MM.1S (cell line): ENCODE data around the gene LEFTY1.

Source experiments
- DNase-seq: peaks from one replicate; pipeline ENCODE4 v3.0.0-alpha.2; 2015
- H2AFZ ChIP-seq: fragments of 300-600 bp; sonication (generic); 2 replicates; pipeline ENCODE4 v1.6.0; 2016; ENCODE audit warnings: antibody characterized with exemption, low read length
- H3F3A ChIP-seq: fragments of 300-600 bp; sonication (generic); 2 replicates; pipeline ENCODE4 v1.6.1; 2016; ENCODE audit warnings: mild to moderate bottlenecking, antibody characterized with exemption, low read length, moderate library complexity, mixed read lengths; ENCODE audit not compliant: insufficient read depth
- H3K27ac ChIP-seq: fragments of 300-600 bp; sonication (generic); 2 replicates; pipeline ENCODE4 v1.5.1; 2016; ENCODE audit warnings: mild to moderate bottlenecking, low read length
- H3K27me3 ChIP-seq: fragments of 300-600 bp; sonication (generic); replicated peaks from 2 replicates; pipeline ENCODE4 v1.6.0; 2016; ENCODE audit warnings: low read length; ENCODE audit not compliant: insufficient read depth
- H3K36me3 ChIP-seq: fragments of 300-600 bp; sonication (generic); replicated peaks from 2 replicates; pipeline ENCODE4 v1.6.1; 2016; ENCODE audit warnings: mild to moderate bottlenecking, low read length, mixed read lengths; ENCODE audit not compliant: insufficient read depth
- H3K4me1 ChIP-seq: fragments of 300-600 bp; sonication (generic); 2 replicates; pipeline ENCODE4 v1.6.1; 2016; ENCODE audit warnings: low read length, mixed read lengths
- H3K4me2 ChIP-seq: fragments of 300-600 bp; sonication (generic); 2 replicates; pipeline ENCODE4 v1.6.0; 2016; ENCODE audit warnings: low read depth, low read length
- H3K4me3 ChIP-seq: fragments of 300-600 bp; sonication (generic); 2 replicates; pipeline ENCODE4 v1.5.1; 2016; ENCODE audit warnings: low read length, mixed read lengths
- H3K79me2 ChIP-seq: fragments of 300-600 bp; sonication (generic); 2 replicates; pipeline ENCODE4 v1.6.1; 2016; ENCODE audit warnings: mixed run types, low read length, mixed read lengths
- H3K9ac ChIP-seq: fragments of 300-600 bp; sonication (generic); 2 replicates; pipeline ENCODE4 v1.6.1; 2016; ENCODE audit warnings: low read length, mixed read lengths
- H3K9me2 ChIP-seq: fragments of 300-600 bp; sonication (generic); replicated peaks from 2 replicates; pipeline ENCODE4 v1.6.1; 2016; ENCODE audit warnings: mild to moderate bottlenecking, low read length, mixed read lengths; ENCODE audit not compliant: insufficient read depth
- H3K9me3 ChIP-seq: fragments of 300-600 bp; sonication (generic); replicated peaks from 2 replicates; pipeline ENCODE4 v1.6.1; 2016; ENCODE audit warnings: mild to moderate bottlenecking, low read length, mixed read lengths; ENCODE audit not compliant: insufficient read depth
- H4K20me1 ChIP-seq: fragments of 300-600 bp; sonication (generic); 2 replicates; pipeline ENCODE4 v1.6.1; 2016; ENCODE audit warnings: mild to moderate bottlenecking, low read length, moderate library complexity, mixed read lengths; ENCODE audit not compliant: insufficient read depth
- EZH2 ChIP-seq: fragments of 300-600 bp; sonication (generic); optimal IDR thresholded peaks from 2 replicates; pipeline ENCODE3; 2017; ENCODE audit warnings: low read depth, mild to moderate bottlenecking, antibody characterized with exemption, low read length, mixed read lengths
- EZH2phosphoT487 ChIP-seq: fragments of 300-600 bp; sonication (generic); IDR thresholded peaks from 2 replicates; pipeline ENCODE4 v1.6.1; 2018; ENCODE audit warnings: antibody characterized with exemption, low read length
- TF ChIP-seq, protein P1 (sequence below): fragments of 300-600 bp; sonication (generic); IDR thresholded peaks from 2 replicates; pipeline ENCODE4 v1.5.1; 2016; ENCODE audit warnings: antibody characterized with exemption, low read length, mixed read lengths

Gene LEFTY1

GRCh38 chr1:225896937-225897549, 8.1 kb upstream of the LEFTY1 start:
- peak overlapping the region; percentile 73 for H3K27ac ChIP-seq
- no peaks in the 10 kb centered on the region for H3K27me3 ChIP-seq
- peak; percentile 98 for DNase-seq
- peak overlapping the region; percentile 36; the same call in 1 of the 2 replicates for H3K9ac ChIP-seq
- H3K9me2 ChIP-seq: no peaks in the 10 kb centered on the region
- peak overlapping the region; percentile 14; the same call in 1 of the 2 replicates for H3K4me3 ChIP-seq
- TF ChIP-seq, protein P1, sequence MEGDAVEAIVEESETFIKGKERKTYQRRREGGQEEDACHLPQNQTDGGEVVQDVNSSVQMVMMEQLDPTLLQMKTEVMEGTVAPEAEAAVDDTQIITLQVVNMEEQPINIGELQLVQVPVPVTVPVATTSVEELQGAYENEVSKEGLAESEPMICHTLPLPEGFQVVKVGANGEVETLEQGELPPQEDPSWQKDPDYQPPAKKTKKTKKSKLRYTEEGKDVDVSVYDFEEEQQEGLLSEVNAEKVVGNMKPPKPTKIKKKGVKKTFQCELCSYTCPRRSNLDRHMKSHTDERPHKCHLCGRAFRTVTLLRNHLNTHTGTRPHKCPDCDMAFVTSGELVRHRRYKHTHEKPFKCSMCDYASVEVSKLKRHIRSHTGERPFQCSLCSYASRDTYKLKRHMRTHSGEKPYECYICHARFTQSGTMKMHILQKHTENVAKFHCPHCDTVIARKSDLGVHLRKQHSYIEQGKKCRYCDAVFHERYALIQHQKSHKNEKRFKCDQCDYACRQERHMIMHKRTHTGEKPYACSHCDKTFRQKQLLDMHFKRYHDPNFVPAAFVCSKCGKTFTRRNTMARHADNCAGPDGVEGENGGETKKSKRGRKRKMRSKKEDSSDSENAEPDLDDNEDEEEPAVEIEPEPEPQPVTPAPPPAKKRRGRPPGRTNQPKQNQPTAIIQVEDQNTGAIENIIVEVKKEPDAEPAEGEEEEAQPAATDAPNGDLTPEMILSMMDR: peak; percentile 23; the same call in 1 of the 2 replicates
- no peak for TF ChIP-seq EZH2
- H3K4me2 ChIP-seq: peak overlapping the region; percentile 79
- H3K36me3 ChIP-seq: no peaks in the 10 kb centered on the region
- H3F3A ChIP-seq: peaks cover 20% of the 10 kb centered on the region
- no peaks in the 10 kb centered on the region for H4K20me1 ChIP-seq
- no peaks in the 10 kb centered on the region for H3K79me2 ChIP-seq
- H3K4me1 ChIP-seq: peaks cover 32% of the 10 kb centered on the region
- no peaks in the 10 kb centered on the region for H3K9me3 ChIP-seq
- H2AFZ ChIP-seq: peak overlapping the region; percentile 32; the same call in 1 of the 2 replicates

DNA sequence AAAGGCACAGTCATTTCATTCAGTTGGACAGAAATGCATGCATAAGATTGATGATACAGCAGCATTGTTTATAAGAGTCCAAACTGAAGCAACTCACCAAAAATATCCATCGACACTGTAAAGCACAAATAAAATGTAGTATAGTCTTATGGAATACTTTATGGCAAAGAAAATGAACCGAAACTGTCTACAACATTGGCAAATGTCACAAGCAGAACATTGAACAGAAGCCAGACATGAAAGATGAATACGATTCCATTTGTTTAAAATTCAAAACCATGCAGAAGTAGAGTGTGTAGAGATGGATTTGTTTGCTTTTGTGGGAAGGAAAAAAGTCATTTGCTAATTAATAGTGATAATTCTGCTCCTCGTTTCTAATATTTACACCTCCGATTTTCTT, 7.5 kb upstream of the LEFTY1 start:
- Histone ChIP-seq H3K4me1 (peaks cover 32% of the 10 kb centered on the region), H3K4me2 (peak overlapping the region; percentile 79), H3K9me3 (no peaks in the 10 kb centered on the region), H3K9ac (peak overlapping the region; percentile 36; the same call in 1 of the 2 replicates), H3K27ac (peak overlapping the region; percentile 73; the same call in 1 of the 2 replicates), H2AFZ (no peak overlapping the region), H4K20me1 (no peaks in the 10 kb centered on the region), H3F3A (peaks cover 20% of the 10 kb centered on the region), H3K79me2 (no peaks in the 10 kb centered on the region), H3K27me3 (no peaks in the 10 kb centered on the region), H3K36me3 (no peaks in the 10 kb centered on the region), H3K9me2 (no peaks in the 10 kb centered on the region), H3K4me3 (peak overlapping the region; percentile 14; the same call in 1 of the 2 replicates)
- DNase-seq: no peak
- TF ChIP-seq, protein P1: no peak
- TF ChIP-seq EZH2phosphoT487 (no peak), EZH2 (no peak)

GRCh38 chr1:225892307-225892706, 3.4 kb upstream of the LEFTY1 start:
- H3K4me3 ChIP-seq: no peak overlapping the region
- H2AFZ ChIP-seq: no peak overlapping the region
- no peak for TF ChIP-seq EZH2phosphoT487
- TF ChIP-seq EZH2: no peak
- TF ChIP-seq, protein P1: no peak
- no peaks in the 10 kb centered on the region for H4K20me1 ChIP-seq
- H3K4me2 ChIP-seq: no peak overlapping the region
- DNase-seq: no peak
- no peaks in the 10 kb centered on the region for H3K79me2 ChIP-seq
- no peaks in the 10 kb centered on the region for H3K9me3 ChIP-seq
- H3K27ac ChIP-seq: no peak overlapping the region
- peaks cover 8% of the 10 kb centered on the region for H3F3A ChIP-seq
- peaks cover 14% of the 10 kb centered on the region for H3K4me1 ChIP-seq
- no peaks in the 10 kb centered on the region for H3K9me2 ChIP-seq
- H3K9ac ChIP-seq: no peak overlapping the region
- no peaks in the 10 kb centered on the region for H3K27me3 ChIP-seq
- H3K36me3 ChIP-seq: no peaks in the 10 kb centered on the region
